RPMI8226 (cell line): ENCODE measurements around the gene PPARA.
"Not testable (repeated sequence)": the region's sequence is repeated elsewhere in the genome, so short reads cannot be mapped to it uniquely, and the experiment has no call there.

ENCODE experiments used
- DNase-seq: peaks from one replicate; pipeline ENCODE4 v3.0.0-alpha.2; 2015

PPARA gene

GRCh38 chr22:46251266-46251665 is 100.9 kb downstream of the PPARA start:
- DNase-seq = no peak

- no peak for DNase-seq
These were observed 101.6 kb downstream of the PPARA start for GRCh38 chr22:46251816-46252380.

GRCh38 chr22:46256358-46256958 is 106.1 kb downstream of the PPARA start:
- DNase-seq = no peak

- no peak for DNase-seq
These were observed 109.0 kb downstream of the PPARA start for GRCh38 chr22:46259374-46259773.

GRCh38 chr22:46260038-46260437 is 109.7 kb downstream of the PPARA start:
- DNase-seq = no peak

GRCh38 chr22:46262449-46263215 is 112.3 kb downstream of the PPARA start:
- DNase-seq = peak; percentile 63

GRCh38 chr22:46263216-46263590 is 112.9 kb downstream of the PPARA start, which contains the start of gene PKDREJ:
TSS of gene PKDREJ (minus strand) at chr22:46263343. CDS start at chr22:46263322, 21 bp downstream.
- no peak for DNase-seq

GRCh38 chr22:46264520-46264919 is 114.2 kb downstream of the PPARA start:
- DNase-seq = not testable (repeated sequence)

GRCh38 chr22:46265627-46266026 is 115.3 kb downstream of the PPARA start:
- not testable (repeated sequence) for DNase-seq

- peak; percentile 66 for DNase-seq
These were observed 117.3 kb downstream of the PPARA start, which contains the start of gene TTC38 for GRCh38 chr22:46267431-46268279. TSS of gene TTC38 (plus strand) at chr22:46268008. CDS start at chr22:46268040, 32 bp downstream.

GRCh38 chr22:46269564-46269963 is 119.2 kb downstream of the PPARA start:
- no peak for DNase-seq

GRCh38 chr22:46272196-46272595 is 121.9 kb downstream of the PPARA start:
- DNase-seq = no peak

GRCh38 chr22:46272762-46273431 is 122.6 kb downstream of the PPARA start:
- no peak for DNase-seq

GRCh38 chr22:46273432-46274148 is 123.3 kb downstream of the PPARA start:
- DNase-seq = no peak

- no peak for DNase-seq
These were observed 124.1 kb downstream of the PPARA start for GRCh38 chr22:46274381-46274780.

GRCh38 chr22:46275455-46276122 is 125.3 kb downstream of the PPARA start:
- no peak for DNase-seq

- DNase-seq = no peak
These were observed 126.2 kb downstream of the PPARA start for GRCh38 chr22:46276563-46276962.

GRCh38 chr22:46278656-46279645 is 128.6 kb downstream of the PPARA start:
- no peak for DNase-seq

GRCh38 chr22:46280063-46280817 is 129.9 kb downstream of the PPARA start:
- no peak for DNase-seq
